Fibroblast of lung (primary cell): ENCODE measurements around the gene PRKAR1B. TPM values are rescaled to one million over a fixed set of nuclear protein-coding genes. Genes with fewer than 3 reads are reported as not detected.

ENCODE experiments used
- DNase-seq, 2 donors: peaks; one replicate each; pipeline versions ENCODE4 v3.0.0 to v3.0.0-alpha.2; 2010; ENCODE audit warnings: low read depth in 2 of 2
- H2AFZ ChIP-seq: 2 replicates; pipeline ENCODE4 v1.5.1; 2012; ENCODE audit warnings: low read length, control low read depth, inconsistent platforms
- H3K27ac ChIP-seq: 2 replicates; pipeline ENCODE4 v1.5.1; 2011; ENCODE audit warnings: low read length, control low read depth; ENCODE audit not compliant: insufficient read depth
- H3K27me3 ChIP-seq: 2 replicates; pipeline ENCODE4 v1.5.1; 2011; ENCODE audit warnings: mild to moderate bottlenecking, low read length; ENCODE audit not compliant: control insufficient read depth, insufficient read depth
- H3K36me3 ChIP-seq: 2 replicates; pipeline ENCODE4 v1.5.1; 2011; ENCODE audit warnings: low read length; ENCODE audit not compliant: control insufficient read depth, insufficient read depth
- H3K4me1 ChIP-seq: 2 replicates; pipeline ENCODE4 v1.5.1; 2011; ENCODE audit warnings: low read length; ENCODE audit not compliant: control insufficient read depth, insufficient read depth; ENCODE audit errors: extremely low read depth
- H3K4me2 ChIP-seq: 2 replicates; pipeline ENCODE4 v1.5.1; 2011; ENCODE audit warnings: low read length, control low read depth; ENCODE audit not compliant: insufficient read depth; ENCODE audit errors: extremely low read depth
- H3K4me3 ChIP-seq, 4 experiments: fragments of 200-600 bp in 1 of 4; sonication (generic) in 1 of 4; replicated peaks in 1 of 4; 2 replicates each; pipeline ENCODE4 v1.5.1; 2011 to 2016; ENCODE audit warnings: low read length in 4 of 4, low read depth in 3 of 4, mild to moderate bottlenecking in 3 of 4, control low read depth in 2 of 4, inconsistent platforms in 1 of 4, mixed read lengths in 1 of 4; ENCODE audit not compliant: insufficient read depth in 1 of 4; ENCODE audit errors: control extremely low read depth in 1 of 4
- H3K79me2 ChIP-seq: 2 replicates; pipeline ENCODE4 v1.5.1; 2012; ENCODE audit warnings: mild to moderate bottlenecking, low read length, inconsistent platforms; ENCODE audit not compliant: control insufficient read depth, insufficient read depth
- H3K9ac ChIP-seq: 2 replicates; pipeline ENCODE4 v1.5.1; 2011; ENCODE audit warnings: mild to moderate bottlenecking, low read length, control low read depth; ENCODE audit not compliant: insufficient read depth
- H3K9me3 ChIP-seq: 2 replicates; pipeline ENCODE4 v1.5.1; 2012; ENCODE audit warnings: low read depth, low read length; ENCODE audit not compliant: control insufficient read depth, insufficient read depth
- H4K20me1 ChIP-seq: 2 replicates; pipeline ENCODE4 v1.5.1; 2011; ENCODE audit warnings: low read length; ENCODE audit not compliant: control insufficient read depth, insufficient read depth; ENCODE audit errors: extremely low read depth
- EZH2 ChIP-seq: IDR thresholded peaks from 2 replicates; pipeline ENCODE4 v1.5.1; 2012; ENCODE audit warnings: low read length, control low read depth, mild to moderate bottlenecking; ENCODE audit errors: missing control alignments
- polyA plus RNA-seq, 2 donors: library from polyadenylated mRNA; depleted of rRNA in 1 of 2; stranded (reverse) in 1 of 2; unstranded in 1 of 2; fragments of >200 nt; gene quantifications; 2 replicates each; pipeline ENCODE4 v1.2.1, GENCODE V29; 2011 to 2012; ENCODE audit warnings: missing spikeins in 1 of 2
- total RNA-seq: library from RNA; depleted of rRNA; stranded (reverse); fragments of >200 nt; gene quantifications from 2 replicates; pipeline ENCODE4 v1.2.1, GENCODE V29; 2014
- TF ChIP-seq, protein P1 (sequence below), 2 donors: IDR thresholded peaks in 1 of 2; conservative IDR thresholded peaks in 1 of 2; 1 replicate in 1 of 2; 2 replicates in 1 of 2; pipeline ENCODE4 v1.5.1; 2011 to 2012; ENCODE audit warnings: low read length in 2 of 2, control low read depth in 1 of 2, inconsistent platforms in 1 of 2, low read depth in 1 of 2, mild to moderate bottlenecking in 1 of 2

PRKAR1B gene
- total and polyA plus RNA-seq, 2 donors (not counting 1 experiment from before 2014, with no cell fraction given), result 12.7 to 14.5 TPM

DNA sequence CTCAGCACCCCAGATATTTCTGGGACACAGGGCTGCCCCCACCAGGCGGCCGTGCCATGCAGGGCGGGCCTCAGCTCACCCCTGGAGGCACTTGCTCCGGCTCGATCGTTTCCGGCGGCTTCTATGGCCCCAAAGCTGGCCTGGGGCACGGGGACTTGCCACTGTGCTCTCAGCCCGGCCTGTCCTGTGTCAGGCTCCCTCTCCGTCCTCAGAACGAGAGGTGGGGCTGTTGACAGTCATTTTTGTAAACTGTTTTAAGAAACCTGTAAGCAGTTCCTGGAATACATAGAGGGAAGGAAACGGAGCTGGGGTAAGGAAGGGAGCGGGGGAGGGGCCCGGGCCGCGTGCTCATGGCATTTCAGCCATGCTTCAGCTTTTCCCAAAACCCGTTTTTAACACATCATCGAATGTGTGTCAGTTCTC is 30.7 kb upstream of the PRKAR1B start:
- Histone ChIP-seq H3K4me1 (no peaks in the 10 kb centered on the region), H3K4me2 (no peak overlapping the region), H3K36me3 (peaks cover 14% of the 10 kb centered on the region), H3K27ac (no peak overlapping the region), H3K79me2 (no peaks in the 10 kb centered on the region), H3K4me3 (no peak overlapping the region), H3K27me3 (no peaks in the 10 kb centered on the region), H3K9me3 (no peaks in the 10 kb centered on the region), H4K20me1 (no peaks in the 10 kb centered on the region), H3K9ac (no peak overlapping the region), H2AFZ (no peak overlapping the region)
- TF ChIP-seq, protein P1, sequence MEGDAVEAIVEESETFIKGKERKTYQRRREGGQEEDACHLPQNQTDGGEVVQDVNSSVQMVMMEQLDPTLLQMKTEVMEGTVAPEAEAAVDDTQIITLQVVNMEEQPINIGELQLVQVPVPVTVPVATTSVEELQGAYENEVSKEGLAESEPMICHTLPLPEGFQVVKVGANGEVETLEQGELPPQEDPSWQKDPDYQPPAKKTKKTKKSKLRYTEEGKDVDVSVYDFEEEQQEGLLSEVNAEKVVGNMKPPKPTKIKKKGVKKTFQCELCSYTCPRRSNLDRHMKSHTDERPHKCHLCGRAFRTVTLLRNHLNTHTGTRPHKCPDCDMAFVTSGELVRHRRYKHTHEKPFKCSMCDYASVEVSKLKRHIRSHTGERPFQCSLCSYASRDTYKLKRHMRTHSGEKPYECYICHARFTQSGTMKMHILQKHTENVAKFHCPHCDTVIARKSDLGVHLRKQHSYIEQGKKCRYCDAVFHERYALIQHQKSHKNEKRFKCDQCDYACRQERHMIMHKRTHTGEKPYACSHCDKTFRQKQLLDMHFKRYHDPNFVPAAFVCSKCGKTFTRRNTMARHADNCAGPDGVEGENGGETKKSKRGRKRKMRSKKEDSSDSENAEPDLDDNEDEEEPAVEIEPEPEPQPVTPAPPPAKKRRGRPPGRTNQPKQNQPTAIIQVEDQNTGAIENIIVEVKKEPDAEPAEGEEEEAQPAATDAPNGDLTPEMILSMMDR (conservative IDR thresholded peaks at IDR 0.05 in 1 of 2, IDR thresholded peaks at IDR 0.05 in 1 of 2; ENCODE audit: low read depth in 1 of 2, low read length in 2 of 2), result no peak
- TF ChIP-seq EZH2, result no peak
- no peak for DNase-seq

DNA sequence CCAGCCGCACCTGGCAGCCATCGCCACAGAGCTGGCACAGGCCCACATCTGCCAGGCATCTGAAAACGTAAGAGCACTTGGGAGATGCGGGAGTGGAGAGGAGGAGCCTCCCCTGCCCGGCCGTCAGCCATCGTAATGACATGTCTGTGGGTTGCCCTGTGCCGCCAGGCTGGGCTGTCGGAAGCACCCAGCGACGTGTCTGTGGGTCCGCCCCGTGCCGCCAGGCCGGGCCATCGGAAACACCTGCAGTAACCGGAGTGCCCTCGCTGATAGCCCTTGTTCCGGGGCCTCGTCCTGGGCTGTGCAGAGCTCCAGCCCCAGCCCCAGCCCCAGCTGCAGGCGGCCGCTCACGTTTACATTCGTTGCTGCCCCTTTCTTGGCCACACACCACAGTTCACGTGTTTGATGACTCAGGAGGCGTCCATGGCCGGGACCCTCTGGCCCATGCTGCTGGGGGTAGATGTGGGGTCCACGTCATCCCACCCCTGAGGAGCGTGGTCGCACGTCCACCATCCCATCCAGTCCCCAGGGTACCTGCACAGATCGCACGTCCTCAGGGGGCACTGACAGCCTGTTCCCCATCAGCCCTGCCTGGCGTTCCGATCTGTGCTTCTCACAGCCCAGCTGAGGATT is 30.0 kb upstream of the PRKAR1B start:
- no peaks in the 10 kb centered on the region for H4K20me1 ChIP-seq
- H3K36me3 ChIP-seq, result peaks cover 14% of the 10 kb centered on the region
- H3K27ac ChIP-seq, result no peak overlapping the region
- no peak overlapping the region for H3K4me2 ChIP-seq
- no peak overlapping the region for H2AFZ ChIP-seq
- no peak overlapping the region for H3K9ac ChIP-seq
- no peaks in the 10 kb centered on the region for H3K9me3 ChIP-seq
- no peak for DNase-seq
- H3K27me3 ChIP-seq, result no peaks in the 10 kb centered on the region
- H3K4me3 ChIP-seq, result no peak overlapping the region
- no peaks in the 10 kb centered on the region for H3K4me1 ChIP-seq
- no peaks in the 10 kb centered on the region for H3K79me2 ChIP-seq
- TF ChIP-seq, protein P1 (conservative IDR thresholded peaks at IDR 0.05 in 1 of 2, IDR thresholded peaks at IDR 0.05 in 1 of 2; ENCODE audit: low read depth in 1 of 2, low read length in 2 of 2), result no peak
- TF ChIP-seq EZH2, result no peak

DNA sequence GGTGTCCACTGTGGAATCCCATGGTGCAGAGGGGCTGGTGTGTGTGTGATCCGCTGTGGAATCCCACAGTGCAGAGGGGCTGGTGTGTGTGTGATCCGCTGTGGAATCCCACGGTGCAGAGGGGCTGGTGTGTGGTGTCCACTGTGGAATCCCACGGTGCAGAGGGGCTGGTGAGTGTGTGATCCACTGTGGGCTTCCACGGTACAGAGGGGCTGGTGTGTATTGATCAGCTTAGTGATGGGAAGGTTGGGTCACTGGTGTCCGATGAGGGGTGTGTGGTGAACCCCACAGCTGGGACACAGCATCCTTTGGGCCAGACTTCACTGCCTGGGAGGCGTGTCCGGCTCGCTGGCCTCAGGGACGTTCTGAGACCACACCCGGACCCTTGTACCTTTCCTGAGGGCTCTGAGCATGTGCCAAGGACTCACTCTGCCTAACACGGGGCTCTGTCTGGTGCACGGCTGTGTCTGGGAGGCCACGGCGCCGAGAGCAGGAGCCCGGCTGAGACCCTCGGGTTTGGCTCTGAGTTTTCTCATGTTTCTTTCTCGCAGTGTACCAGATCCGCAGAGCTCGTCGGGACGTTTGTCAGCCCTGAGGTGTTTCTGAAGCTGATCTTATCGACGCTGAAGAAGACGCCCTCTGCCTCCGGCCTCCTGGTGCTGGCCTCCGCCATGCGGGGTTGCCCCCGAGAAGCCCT is 29.3 kb upstream of the PRKAR1B start:
- Histone ChIP-seq H3K79me2 (no peaks in the 10 kb centered on the region), H4K20me1 (no peaks in the 10 kb centered on the region), H3K36me3 (peaks cover 13% of the 10 kb centered on the region), H3K27ac (no peak overlapping the region), H2AFZ (no peak overlapping the region), H3K4me3 (no peak overlapping the region), H3K4me1 (no peaks in the 10 kb centered on the region), H3K9ac (no peak overlapping the region), H3K27me3 (no peaks in the 10 kb centered on the region), H3K9me3 (no peaks in the 10 kb centered on the region), H3K4me2 (no peak overlapping the region)
- DNase-seq, result no peak
- TF ChIP-seq EZH2, result no peak
- TF ChIP-seq, protein P1 (conservative IDR thresholded peaks at IDR 0.05 in 1 of 2, IDR thresholded peaks at IDR 0.05 in 1 of 2; ENCODE audit: low read depth in 1 of 2, low read length in 2 of 2), result no peak
